SK-N-SH treated with all-trans-retinoic acid at 6 μM for 48 hours (cell line): Measurements from ENCODE around the gene SCAMP3.
A peak's percentile ranks its signal among the peaks of the same experiment; 100 is the strongest.

Experiments
- ATAC-seq: fragments of 200-7000 bp; cut with Tn5 transposase; 3 replicates; pipeline ENCODE4 v1.9.1; 2020; ENCODE audit warnings: mild to moderate bottlenecking, moderate library complexity
- PATZ1 ChIP-seq: fragments of 250-450 bp; sonication (Bioruptor Pico); IDR thresholded peaks from 2 replicates; pipeline ENCODE4 v1.8.0; 2020; ENCODE audit warnings: mild to moderate bottlenecking, moderate library complexity, borderline replicate concordance
- ZFP3 ChIP-seq: fragments of 250-450 bp; sonication (Bioruptor Pico); IDR thresholded peaks from 2 replicates; pipeline ENCODE4 v1.5.0; 2020; ENCODE audit warnings: mild to moderate bottlenecking, moderate library complexity
- ZFP30 ChIP-seq: fragments of 450-650 bp; formaldehyde crosslinking; IDR thresholded peaks from 2 replicates; pipeline ENCODE4 v1.5.0; 2022; ENCODE audit warnings: mild to moderate bottlenecking, moderate library complexity
- ZNF8 ChIP-seq: fragments of 450-650 bp; formaldehyde crosslinking; IDR thresholded peaks from 2 replicates; pipeline ENCODE4 v1.5.0; 2020; ENCODE audit warnings: mild to moderate bottlenecking, moderate library complexity

The SCAMP3 gene

GRCh38 chr1:155207806-155208540 is 54.2 kb downstream of the SCAMP3 start, which contains the start of gene THBS3:
THBS3 (minus strand) TSS chr1:155207897; CDS start chr1:155207876, 21 bp downstream.
- TF ChIP-seq ZNF8 (CRISPR knock-in tag): no peak
- TF ChIP-seq PATZ1 (CRISPR knock-in tag): peak; percentile 47; the same call in 1 of the 2 replicates
- TF ChIP-seq, all 23 proteins: peak for 1
- peak; percentile 44 for ATAC-seq

GRCh38 chr1:155206891-155207805 is 55.0 kb downstream of the SCAMP3 start:
- TF ChIP-seq ZFP3 (no peak), ZFP30 (CRISPR knock-in tag) (no peak)
- ATAC-seq: peak; percentile 63
